ENCODE data around the gene PRDM16. TPM values are rescaled to one million over a fixed set of nuclear protein-coding genes. Genes with fewer than 3 reads are reported as not detected.
A peak's percentile ranks its signal among the peaks of the same experiment; 100 is the strongest.

PRDM16 gene
- total and polyA plus RNA-seq, 7 donors = 0.04 to 1.2 (median 0.31) TPM

DNA sequence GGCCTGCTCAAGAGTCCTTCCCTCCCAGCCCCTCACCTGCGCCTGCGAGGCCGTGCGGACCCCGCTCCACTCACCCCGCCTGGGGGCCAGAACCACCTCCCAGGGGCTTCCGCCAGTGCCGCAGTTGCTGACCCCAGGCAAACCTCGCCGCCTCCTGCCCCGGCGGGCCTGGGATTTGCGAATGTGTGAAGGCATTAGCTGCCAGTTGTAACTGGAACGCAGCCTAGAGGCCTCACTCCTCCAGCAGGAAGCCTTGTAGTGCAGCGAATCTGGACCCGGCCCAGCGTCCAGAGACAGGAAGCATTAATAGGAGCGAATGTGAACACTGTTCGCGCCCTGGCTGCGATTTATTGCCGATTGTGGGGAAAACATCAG is 244.6 kb downstream of the PRDM16 start:
- H3K27me3 ChIP-seq (ENCODE audit: insufficient read depth in 3 of 3, low read length in 2 of 3) = peaks cover 0 to 63% (median 13%) of the 10 kb centered on the region in 3 donors

DNA sequence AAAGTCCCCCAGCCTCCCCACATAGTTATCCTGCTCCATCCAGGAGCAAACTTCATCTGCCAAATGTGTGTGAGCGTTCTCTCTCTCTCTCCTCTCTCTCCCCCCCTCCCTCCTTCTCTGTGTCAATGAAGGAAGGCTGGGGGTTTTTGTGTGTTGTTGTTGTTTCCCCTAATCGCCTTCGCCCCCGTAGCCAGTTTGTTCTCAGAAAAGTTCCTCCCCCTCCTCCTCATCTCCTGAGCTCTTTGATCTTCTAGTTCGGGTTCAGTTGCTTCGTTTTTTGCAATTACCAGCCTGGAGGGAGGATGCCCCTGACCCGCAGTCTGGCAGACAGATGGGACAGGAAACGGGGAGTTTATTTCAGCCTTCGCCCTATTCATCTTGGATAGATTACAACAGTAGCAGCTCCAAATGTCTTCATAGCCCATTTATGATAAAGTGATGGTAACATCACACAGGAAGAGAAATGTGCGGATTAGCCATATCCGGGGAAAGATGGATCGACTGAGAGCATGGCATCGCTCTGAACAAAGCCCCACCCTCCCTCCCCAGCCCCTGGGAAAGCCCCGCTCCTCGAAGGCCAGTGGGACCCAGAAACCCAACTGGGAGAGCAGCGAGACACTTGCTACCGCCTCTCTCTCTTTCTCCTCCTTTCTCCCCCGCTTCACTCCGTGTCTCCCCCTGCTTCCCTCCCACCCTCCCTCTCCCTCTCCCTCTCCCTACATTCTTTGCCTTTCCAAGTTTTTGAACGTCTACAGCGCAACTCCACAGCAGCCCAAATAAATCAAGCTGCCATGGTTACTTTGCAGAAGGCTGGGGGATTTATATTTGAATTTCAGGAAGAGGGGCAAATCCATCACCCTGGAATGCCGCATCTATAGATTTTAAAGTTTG is 245.7 kb downstream of the PRDM16 start:
- peaks cover 0 to 58% (median 11%) of the 10 kb centered on the region in 3 donors for H3K27me3 ChIP-seq (ENCODE audit: insufficient read depth in 3 of 3, low read length in 2 of 3)
- WGBS, 3 donors = 24 to 25% (median 24%) methylated on average over 19 to 22 of the region's 22 CpGs
- H3K9me3 ChIP-seq = no peaks in the 10 kb centered on the region
- no peak overlapping the region for H3K4me3 ChIP-seq
- no peak for ATAC-seq
- no peaks in the 10 kb centered on the region for H3K36me3 ChIP-seq (ENCODE audit: insufficient read depth in 1 of 2, low read depth in 1 of 2)
- peaks cover 17% of the 10 kb centered on the region for H3K4me1 ChIP-seq
- intact Hi-C loops (cut with DNase I) = no loop called here
- peak overlapping the region; percentile 21 for H3K27ac ChIP-seq
- no peak for DNase-seq
- TF ChIP-seq, protein P1, sequence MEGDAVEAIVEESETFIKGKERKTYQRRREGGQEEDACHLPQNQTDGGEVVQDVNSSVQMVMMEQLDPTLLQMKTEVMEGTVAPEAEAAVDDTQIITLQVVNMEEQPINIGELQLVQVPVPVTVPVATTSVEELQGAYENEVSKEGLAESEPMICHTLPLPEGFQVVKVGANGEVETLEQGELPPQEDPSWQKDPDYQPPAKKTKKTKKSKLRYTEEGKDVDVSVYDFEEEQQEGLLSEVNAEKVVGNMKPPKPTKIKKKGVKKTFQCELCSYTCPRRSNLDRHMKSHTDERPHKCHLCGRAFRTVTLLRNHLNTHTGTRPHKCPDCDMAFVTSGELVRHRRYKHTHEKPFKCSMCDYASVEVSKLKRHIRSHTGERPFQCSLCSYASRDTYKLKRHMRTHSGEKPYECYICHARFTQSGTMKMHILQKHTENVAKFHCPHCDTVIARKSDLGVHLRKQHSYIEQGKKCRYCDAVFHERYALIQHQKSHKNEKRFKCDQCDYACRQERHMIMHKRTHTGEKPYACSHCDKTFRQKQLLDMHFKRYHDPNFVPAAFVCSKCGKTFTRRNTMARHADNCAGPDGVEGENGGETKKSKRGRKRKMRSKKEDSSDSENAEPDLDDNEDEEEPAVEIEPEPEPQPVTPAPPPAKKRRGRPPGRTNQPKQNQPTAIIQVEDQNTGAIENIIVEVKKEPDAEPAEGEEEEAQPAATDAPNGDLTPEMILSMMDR (IDR thresholded peaks at IDR 0.05) = no peak

More for the DNA sequence above, 244.6 kb downstream of the PRDM16 start:
- ATAC-seq (peak; percentile 51 to 78 (median 70)), DNase-seq (peak; percentile 88)
- TF ChIP-seq, protein P1 (IDR thresholded peaks at IDR 0.05) = no peak
- 5 to 6% (median 5%) methylated on average over 22 of the region's 22 CpGs for WGBS, 3 donors
- Histone ChIP-seq H3K4me3 (peak overlapping the region; percentile 13), H3K9me3 (no peaks in the 10 kb centered on the region), H3K4me1 (peaks cover 17% of the 10 kb centered on the region), H3K27ac (peak overlapping the region; percentile 78), H3K36me3 (ENCODE audit: insufficient read depth in 1 of 2, low read depth in 1 of 2) (no peaks in the 10 kb centered on the region)
- intact Hi-C loops (cut with DNase I) = no loop called here

DNA sequence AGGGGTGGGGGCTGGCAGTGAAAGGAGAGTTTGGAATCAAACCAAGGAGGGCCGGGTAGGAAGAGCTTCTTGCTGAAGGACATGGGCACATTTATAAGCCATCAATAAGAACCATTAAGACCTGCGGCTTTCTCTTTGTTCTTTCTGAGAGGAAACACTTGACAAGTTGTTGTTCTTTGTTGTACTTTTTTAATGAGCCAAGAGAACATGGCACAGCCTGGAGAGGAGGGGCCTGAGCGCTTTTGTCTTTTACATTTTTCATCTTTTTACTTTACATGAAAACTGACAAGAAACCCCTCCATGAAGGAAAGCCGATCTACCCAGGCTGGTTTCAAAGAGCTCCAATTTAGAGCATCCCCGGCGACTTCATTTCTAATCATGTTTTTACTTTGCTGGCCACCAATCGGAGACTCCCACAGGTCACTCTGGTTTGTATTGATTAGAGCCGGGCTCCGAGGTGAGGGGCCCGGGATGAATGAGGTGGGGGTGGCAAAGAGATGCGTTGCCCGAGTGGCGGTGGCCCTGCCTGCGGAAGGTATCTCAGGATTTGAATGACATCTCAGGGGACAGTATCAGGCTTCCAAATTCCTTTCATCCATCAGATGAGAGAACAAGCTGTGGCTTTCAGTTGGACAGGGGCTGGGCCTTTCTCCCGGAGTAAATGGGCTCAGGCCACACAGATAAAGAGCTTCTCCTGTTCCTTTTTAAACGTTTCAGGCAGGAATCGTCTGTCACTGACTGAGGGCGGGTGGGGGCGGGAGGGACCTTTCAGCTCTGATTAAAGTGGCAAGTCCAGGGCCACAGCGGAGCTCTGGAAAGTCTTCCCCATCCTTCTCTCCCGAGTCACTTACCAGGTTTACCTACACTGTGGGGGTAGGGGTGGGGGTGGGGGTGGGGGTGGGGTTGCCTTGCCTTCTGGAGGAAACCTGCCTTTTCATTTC is 246.7 kb downstream of the PRDM16 start:
- DNase-seq (no peak), ATAC-seq (no peak)
- Histone ChIP-seq H3K4me1 (peaks cover 17% of the 10 kb centered on the region), H3K9me3 (no peaks in the 10 kb centered on the region), H3K4me3 (no peak overlapping the region), H3K27me3 (ENCODE audit: insufficient read depth in 3 of 3, low read length in 2 of 3) (peaks cover 0 to 59% (median 9%) of the 10 kb centered on the region in 3 donors), H3K27ac (no peak overlapping the region), H3K36me3 (ENCODE audit: insufficient read depth in 1 of 2, low read depth in 1 of 2) (no peaks in the 10 kb centered on the region)
- intact Hi-C loops (cut with DNase I) = no loop called here
- WGBS, 3 donors = 63 to 66% (median 64%) methylated on average over 21 of the region's 21 CpGs
- TF ChIP-seq, protein P1 (IDR thresholded peaks at IDR 0.05) = no peak

DNA sequence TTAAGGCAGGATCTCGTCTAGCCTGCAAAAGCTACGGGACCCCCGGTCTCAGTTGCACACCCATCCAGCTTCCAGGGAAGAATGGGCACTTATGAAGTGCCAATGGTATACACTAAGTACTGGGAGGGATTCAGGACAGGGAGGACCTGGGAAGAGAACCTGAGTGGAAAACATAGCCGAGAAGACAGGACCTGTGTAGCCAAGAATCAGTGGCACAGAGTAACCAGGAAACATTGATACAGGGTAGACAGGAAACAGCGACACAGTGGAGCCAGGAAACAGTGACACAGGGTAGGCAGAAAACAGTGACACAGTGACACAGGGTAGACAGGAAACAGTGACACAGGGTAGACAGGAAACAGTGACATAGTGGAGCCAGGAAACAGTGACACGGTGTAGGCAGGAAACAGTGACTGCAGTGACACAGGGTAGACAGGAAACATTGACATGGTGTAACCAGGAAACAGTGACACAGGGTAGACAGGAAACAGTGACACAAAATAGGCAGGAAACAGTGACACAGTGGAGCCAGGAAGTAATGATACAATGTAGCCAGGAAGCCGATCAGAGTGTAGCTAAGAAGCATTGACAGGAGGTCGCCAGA is 247.4 kb downstream of the PRDM16 start:
- peaks cover 17% of the 10 kb centered on the region for H3K4me1 ChIP-seq
- H3K27ac ChIP-seq = no peak overlapping the region
- peaks cover 0 to 56% (median 9%) of the 10 kb centered on the region in 3 donors for H3K27me3 ChIP-seq (ENCODE audit: insufficient read depth in 3 of 3, low read length in 2 of 3)
- 79 to 82% (median 80%) methylated on average over 8 of the region's 8 CpGs for WGBS, 3 donors
- no peaks in the 10 kb centered on the region for H3K9me3 ChIP-seq
- no peak overlapping the region for H3K4me3 ChIP-seq
- intact Hi-C loops (cut with DNase I) = no loop called here
- no peak for DNase-seq
- H3K36me3 ChIP-seq (ENCODE audit: insufficient read depth in 1 of 2, low read depth in 1 of 2) = no peaks in the 10 kb centered on the region
- TF ChIP-seq, protein P1 (IDR thresholded peaks at IDR 0.05) = no peak
- ATAC-seq = no peak
